GM19467 (cell line): Measurements from ENCODE around the gene SSPN.
A peak's percentile ranks its signal among the peaks of the same experiment; 100 is the strongest.

Experiments
- ATAC-seq: cut with Tn5 transposase; IDR thresholded peaks from one replicate; pipeline ENCODE4 v1.9.1; 2021; ENCODE audit warnings: mild to moderate bottlenecking, moderate library complexity; ENCODE audit not compliant: unreplicated experiment

SSPN gene

DNA sequence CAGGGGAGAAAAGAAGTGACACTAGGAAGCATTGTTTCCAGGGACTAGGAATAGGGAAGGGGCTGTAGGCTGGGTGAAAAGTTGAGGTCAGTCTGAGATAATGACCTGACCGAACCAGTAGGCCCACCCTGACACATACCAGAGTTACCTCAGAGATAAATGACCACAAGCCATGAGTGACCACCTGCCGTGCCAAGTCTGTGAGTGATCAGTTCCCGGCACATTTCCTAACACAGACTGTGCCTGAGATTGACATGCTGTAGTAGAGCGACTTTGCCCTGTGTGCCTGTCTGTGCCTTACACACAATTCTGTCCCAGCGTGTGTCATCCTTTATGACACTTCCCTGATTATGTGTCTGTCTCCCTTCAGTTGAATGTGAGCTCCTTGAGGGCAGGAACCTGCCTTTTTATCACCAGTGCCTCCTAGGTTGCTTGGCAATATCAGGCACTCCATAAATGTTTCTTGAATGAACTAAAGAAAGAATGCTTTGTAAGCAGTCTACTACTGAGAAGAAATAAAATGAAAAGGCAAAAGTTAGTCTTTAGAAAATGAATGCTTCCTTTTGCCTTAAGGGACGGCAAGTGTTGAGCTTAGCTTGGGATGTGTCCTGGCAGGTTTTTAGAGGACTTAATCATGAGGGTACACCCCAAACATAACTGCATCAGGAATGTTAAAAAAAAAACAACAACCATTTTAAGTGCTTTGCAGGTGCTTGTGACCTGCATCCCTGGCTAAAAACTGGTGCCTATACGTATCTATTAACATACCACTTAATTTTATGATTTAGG, 9.6 kb upstream of the SSPN start:
- ATAC-seq: no peak

DNA sequence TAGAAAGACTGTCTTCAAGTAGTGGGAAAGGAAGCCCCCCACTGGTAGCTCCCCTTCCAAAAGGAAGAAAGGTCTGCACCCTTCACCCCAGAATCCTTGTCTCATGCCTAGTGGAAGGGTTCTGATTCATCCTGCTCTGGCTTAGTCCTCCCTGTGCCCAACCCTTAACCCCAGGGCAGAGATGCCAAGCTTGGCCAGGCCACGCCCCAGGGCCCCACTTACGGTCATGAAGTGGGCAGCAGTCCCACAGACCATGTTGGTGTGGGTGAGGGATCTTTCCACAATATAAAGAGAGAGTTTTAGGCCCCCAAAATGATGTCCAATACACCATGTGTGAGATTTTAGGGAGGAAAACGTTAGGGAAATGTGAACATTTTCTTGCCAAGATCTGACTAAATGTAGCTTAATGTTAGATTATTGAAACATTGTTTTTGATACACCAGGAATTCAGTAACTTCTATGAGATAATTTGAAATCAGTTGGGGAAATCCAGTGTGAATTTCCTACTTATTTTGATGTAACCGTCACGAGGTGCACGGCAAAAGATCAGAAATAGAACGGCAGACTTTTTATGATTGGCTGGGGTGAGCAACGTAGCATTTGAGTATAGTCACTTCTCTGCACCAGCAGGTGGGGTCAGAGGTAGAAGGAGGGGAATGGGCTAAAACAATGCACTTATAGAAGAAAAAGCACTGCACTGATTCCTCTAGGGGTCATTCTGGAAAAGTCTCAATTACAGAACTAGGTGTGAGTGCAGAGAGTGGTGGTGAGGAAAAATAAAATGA, 8.2 kb upstream of the SSPN start:
- ATAC-seq: no peak

DNA sequence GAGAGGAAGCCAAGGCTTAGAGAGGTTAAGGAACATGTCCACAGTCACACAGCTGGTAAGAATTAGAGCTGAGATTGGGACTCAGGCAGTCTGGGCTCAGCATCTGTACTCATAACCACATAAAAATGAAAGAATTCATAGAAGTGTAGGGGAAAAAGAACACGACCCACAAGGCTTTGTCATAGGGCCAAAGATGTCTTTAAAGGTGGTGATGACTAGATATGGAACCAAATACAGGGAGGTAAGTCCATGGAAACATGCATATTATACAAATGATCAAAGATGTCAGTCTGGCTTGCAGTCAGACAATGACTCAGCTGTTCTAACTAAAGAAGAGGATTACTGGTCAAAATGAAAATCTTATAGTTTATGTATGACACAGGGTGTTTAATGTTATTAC, 7.2 kb upstream of the SSPN start:
- ATAC-seq: no peak

DNA sequence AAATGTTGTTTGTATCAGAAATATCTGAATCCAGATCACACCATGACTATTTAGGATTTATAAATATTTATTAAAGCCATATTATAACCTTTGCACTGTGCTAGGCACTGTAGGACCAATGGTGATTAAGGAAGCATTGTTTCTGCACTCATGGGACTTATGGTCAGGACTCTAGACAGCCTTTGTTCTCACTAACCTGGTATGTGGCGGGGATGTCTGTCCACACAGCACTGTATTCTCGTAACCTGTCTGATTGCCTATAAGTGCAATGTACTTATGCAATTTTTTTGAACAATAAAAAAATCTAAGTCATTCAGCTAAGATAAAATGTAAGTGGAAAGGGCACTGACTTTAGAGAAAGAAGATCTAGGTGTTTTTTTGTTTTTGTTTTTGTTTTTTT, 6.7 kb upstream of the SSPN start:
- ATAC-seq: no peak

DNA sequence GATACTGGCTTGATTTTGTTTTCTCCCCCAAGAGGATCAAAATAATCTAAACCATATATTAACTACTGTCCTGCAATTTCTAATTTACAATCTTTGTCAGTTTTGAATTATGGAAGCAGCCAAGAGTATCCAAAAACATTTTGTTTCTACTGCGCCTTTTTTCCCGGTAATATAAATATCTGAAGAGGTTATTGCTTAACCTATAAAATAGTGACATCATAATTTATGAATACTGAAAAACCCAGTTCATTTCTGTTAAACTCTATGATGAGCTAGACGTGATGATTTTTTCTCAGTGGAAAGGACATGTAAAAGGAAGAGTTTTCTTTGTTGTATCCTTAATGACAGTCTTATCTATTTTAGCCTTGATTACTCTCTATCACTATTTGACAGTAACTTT, 3.2 kb upstream of the SSPN start:
- ATAC-seq: no peak

DNA sequence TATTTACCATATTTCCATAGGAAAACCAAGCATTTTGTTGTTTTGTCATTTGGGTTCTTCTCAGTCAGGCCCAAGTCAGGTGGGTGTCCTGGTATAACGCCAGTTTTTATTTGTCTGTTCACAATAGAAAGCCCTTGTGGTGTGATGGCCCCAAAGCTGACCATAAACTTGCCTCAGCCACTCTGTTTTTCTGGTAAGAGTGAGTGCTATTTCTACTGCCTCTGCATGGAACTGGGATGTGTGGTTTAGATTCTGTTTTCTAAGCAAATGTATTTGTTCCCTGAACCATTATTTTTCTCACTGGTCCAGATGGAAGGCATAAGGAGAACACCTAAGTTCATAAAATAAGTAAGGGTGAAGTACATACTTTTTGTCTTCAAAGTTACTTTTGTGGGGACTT, 1.8 kb upstream of the SSPN start:
- no peak for ATAC-seq

DNA sequence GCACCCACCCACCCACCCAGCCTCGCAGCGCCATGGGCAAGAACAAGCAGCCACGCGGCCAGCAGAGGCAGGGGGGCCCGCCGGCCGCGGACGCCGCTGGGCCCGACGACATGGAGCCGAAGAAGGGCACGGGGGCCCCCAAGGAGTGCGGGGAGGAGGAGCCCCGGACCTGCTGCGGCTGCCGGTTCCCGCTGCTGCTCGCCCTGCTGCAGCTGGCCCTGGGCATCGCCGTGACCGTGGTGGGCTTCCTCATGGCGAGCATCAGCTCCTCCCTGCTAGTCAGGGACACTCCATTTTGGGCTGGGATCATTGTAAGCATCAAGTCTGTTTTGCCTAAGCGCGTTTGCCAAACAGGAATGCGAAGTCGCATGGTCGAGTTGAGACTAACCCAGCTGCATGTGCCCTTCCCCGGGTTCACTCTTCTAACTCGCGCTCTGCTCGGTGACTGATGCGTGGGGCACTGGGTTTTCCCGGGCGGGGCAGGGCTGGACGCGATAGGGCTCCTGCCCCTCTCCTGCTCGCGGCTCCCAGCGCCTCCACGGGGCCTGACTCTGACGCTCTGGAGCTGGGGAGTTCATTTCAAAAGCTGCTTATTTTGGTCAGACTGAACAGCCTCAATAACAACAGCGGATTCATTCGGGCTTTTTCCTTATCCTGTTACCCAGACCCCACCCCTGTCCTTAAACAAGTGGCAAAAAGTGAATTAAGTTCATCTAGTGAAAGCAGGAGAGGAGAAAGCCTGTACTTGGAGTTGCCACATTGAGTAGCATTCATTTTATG, 458 bp downstream of the SSPN start:
- peak; percentile 53 for ATAC-seq

DNA sequence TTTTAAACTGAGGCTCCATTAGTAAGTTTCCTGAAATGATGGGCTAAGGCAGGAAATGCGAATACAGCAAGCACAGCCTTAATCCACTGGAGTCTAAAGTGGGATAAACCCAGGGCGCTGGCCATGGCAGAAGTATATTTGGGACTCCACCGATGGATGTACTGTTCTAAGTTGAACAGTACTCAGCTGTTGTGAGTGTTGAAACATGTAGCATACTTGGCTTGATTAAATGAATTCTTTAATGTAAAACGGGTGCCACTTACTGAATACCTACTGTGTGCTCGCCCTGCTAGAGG, 996 bp downstream of the SSPN start:
- ATAC-seq: no peak

DNA sequence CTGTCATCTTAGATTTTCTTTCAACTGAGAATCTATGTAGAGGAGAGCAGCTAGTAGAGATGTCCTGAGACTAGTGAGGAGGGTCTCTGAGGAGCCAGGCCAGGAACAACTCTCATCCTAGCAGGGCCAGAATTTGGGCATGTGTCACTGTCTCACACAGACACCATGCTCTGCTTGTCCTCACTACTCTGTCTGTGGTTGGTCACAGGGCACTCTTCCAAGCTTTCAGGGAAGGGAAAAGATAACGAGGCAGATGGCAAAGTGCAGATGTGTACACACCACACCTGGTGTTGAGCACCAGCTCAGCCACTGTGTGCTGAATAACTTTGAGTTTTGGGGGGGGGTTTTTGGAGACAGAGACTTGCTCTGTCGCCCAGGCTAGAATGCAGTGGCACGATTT, 2.5 kb downstream of the SSPN start:
- ATAC-seq: no peak

DNA sequence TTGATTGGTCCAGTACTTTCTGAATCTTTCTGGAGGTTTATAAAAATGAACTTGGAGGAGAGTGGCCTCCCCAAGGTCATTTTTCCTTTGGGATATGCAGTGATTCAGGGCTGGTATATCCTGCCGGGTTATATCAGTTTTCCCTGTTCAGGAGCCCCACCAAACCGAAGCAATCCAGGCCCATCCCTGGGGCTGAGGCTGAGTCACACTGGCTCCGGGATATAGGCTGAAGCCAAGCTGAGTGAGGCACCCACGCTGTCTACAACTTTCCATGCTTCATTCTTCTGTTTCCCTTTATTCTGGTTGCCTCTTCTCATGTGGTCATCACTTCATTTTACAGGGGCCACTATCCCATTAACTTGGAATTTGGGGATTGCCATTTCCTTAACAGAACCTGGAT, 3.4 kb downstream of the SSPN start:
- ATAC-seq: no peak

DNA sequence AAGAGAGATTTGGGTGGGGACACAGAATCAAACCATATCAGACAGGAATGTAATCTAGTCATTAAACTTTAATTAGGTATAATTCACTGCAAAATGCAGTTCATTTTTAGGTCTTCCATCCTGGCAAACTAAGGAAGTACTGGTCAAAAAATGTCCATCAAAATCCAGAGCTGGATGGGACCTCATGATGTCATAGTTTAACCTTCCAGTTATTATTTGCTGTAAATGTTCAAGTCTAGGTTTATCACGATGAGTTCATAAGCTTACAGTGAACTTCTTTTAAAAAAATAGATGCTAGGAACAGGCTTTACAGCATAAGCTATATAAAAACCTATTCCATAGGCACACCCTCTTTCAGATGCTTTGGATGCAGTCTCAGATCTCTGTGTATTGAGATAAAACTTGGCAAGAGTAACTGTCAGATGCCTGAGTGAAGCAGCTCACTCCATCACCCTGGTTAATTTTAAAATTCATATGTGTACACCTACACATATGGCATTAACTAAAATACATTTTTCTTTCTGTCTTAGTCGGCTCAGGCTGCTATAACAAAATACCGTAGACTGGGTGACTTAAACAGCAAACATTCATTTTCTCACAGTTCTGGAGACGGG, 7.9 kb downstream of the SSPN start:
- ATAC-seq: no peak

DNA sequence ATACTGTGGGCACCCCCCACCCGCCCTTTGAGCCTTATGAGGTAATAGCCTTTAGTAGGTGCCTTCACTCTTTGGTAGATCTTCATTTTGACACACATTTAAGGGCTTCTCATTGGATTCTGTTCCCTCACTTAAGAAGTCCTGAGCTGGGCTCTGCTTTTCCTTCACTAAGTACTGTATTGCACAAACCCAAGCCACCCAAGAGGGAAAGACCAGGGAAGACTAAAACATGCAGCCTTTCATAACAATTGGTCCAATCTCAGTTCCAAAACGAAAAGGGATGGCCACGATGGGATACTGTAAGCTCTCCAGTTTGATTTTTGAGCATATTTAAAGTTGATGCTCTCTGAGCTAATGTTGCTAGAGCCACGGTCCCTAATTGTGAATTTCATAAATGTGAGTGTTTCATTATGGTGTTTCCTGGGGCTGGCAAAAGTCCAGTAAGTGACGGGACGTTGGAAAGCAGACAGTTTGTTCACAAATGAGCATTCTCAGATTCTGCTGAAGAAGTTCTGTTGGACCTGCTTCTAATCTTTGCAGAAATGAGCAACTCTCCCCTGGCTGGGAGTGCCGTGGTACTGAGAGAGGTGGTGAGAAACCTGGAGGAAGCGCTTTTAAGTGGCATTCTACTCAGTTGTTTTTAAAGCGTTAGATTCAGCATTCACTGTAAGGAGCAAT, 9.4 kb downstream of the SSPN start:
- no peak for ATAC-seq

DNA sequence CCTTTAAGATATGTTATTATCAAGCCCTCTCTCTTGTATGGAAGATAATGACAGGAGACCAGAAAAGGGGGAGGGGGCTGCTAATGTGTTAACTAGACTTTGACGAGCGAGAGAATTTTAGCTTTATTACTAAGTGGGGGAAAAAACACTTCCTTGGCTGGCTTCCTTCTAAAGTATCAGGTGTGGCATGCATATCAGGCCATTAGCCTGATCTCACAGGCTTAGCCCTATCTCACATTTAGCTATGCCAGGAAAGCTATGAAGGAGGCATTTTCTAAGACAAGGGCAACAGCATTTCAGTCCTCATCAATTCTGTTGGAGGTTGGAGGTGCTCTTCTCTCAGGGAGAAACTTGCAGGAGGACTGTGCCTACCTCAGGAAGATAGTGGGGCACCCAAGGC, 9.9 kb downstream of the SSPN start:
- ATAC-seq: no peak

DNA sequence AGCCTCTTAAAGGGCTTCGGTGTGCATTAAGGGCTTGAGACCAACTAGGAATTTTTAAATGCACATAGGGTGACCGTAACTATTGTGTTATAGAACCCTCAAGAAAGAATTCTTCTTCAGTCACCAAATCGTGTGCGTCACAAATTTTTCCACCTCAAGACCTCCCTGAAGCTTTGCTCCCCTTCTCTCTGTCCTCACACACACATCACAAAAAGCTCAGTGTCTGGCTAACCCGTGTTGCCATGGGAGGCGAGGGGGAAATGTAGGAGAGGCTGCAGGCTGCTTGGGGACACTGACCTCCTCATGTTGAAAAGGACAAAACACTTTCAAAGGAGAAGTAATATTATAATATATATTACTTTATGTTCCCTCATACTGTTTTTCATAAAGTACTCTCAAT, 10.6 kb downstream of the SSPN start:
- no peak for ATAC-seq

DNA sequence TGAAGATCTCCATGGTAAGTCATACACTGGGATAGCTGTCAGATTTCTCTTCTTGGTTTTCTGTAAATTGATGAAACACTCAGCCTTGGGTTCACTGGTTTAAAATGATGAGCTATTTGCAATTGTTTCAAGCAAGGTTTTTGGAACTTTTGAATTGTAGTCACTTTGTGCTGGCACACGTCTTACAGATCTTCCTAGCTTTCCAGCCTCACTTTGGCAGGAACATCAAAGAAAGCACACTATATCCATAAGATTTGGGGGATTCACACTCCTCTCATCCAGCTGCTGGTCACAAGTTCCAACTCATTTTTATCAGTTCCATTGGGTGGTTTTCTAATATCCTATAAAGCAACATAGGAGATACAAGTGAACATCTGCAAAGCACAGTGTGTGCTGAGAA, 16.0 kb downstream of the SSPN start:
- ATAC-seq: no peak

DNA sequence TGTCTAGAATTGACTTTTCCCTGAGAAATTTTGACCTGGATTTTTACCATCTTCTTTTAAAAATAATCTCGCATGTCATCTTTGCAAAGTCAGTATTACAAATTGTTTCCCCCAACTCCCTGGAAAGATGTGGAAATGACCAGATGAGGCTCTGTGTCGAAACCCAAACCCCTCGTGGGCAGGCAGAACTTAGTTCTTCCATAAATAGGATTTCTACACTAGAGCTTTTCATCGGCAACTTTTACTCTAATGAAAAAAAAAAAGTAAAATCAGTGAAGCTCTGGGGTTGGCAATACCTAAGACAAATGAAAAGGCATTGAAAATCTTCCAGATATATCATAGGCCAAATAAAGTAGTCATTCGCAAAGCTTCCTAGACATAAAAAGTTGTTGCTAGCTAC, 17.0 kb downstream of the SSPN start:
- ATAC-seq: no peak

DNA sequence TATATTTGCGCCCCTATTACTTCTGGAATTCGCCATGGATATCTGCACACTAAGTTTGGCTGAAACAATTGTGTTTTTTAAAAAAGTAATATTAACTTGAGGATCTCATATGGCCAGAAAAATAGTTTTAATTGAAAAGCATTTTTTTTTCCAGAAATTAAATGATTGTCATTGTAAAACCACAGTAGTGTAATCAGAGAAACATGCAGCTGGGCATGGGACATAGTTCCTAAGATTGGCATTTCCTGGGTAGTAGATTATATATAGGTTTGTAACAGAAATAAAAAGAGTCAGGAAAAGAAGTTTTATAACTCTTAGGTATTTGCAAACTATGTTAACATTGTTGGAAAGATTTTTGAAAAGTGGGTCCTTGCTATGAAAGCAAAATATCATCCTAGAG, 17.6 kb downstream of the SSPN start:
- ATAC-seq: no peak

DNA sequence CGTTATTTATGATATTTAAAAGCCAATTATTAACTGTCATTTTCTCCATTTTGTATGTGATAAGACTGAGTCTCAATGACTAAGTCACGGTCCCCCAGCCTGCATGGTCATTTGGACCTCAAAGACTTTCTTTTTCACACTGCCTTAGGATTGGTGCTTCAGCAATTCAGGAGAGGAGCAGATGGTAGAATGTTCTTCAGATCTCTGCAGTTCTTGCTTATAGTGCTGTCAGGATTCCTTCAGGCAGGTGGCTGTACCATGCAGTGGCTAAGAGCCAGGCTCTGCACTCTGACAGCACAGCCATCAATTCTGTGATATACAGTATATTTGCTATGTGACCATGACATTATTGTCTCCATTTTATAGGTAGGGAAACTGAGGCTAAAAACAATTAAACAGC, 18.7 kb downstream of the SSPN start:
- no peak for ATAC-seq

DNA sequence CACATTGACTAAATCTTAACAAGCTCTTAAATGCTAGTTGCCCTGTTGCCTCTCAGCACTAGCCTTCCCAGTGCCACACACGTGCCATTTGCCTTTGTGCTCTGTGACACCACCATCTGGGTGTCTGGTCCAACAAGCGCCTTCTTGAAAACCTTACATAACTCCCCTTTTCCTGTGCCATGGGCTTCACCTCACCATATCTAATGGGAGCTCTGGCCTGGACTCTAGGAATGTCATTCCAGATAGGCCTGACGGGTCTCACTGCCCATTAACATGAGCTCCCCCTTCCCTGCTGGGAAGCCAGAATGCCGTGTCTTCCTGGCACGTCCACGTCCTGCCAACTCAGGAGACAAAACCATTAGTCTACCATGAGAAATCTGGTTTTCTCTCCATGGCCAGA, 24.4 kb downstream of the SSPN start:
- no peak for ATAC-seq

DNA sequence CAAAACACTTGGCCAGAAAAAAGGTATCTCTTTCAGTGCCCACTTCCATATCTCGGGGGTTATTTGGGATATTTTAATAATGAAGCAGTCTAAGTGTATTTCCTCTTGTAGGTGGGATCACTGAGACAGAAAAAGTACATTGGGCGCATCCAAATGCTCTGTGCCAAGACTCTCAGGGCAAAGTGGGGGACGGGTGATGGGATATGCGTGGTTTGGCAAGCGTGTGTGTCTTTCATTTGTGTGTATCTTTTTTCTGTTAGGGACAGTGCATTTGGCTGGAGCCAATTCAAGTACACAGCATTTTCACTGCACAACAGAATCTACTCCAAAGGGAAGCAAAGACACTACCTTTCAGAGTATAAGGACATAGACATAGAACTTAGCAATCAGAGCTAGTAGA, 29.3 kb downstream of the SSPN start:
- ATAC-seq: no peak

DNA sequence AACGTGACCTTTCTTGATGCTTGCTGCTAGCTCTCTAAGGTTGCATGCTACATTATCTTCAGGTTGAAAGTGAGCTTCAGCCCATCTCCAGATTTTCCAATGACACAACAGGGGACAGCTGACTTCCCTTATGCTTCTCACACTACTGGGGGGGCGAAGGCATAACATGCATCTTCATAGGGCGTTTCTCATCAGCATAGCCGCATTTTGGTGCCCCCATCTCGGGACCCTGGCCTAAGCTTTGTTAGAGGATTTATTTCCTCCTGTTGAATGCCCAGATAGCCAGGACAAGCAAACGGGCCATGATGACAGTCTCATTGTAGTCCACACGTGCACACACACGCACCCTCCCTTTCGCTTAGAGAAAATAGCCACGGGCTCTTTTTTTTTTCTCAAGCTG, 30.7 kb downstream of the SSPN start:
- no peak for ATAC-seq
